Activated naive CD8-positive, alpha-beta T cell (primary cell): ENCODE data around the gene GAGE10.
"Not testable (repeated sequence)": the region's sequence is repeated elsewhere in the genome, so short reads cannot be mapped to it uniquely, and the experiment has no call there.

Experiments
- H3K27ac Mint-ChIP-seq: one replicate; pipeline ENCODE4 v1.8.0; 2021; ENCODE audit warnings: mixed read lengths
- H3K27me3 Mint-ChIP-seq: one replicate; pipeline ENCODE4 v1.8.0; 2021; ENCODE audit warnings: mixed read lengths
- H3K36me3 Mint-ChIP-seq: one replicate; pipeline ENCODE4 v1.8.0; 2021; ENCODE audit warnings: mixed read lengths
- H3K4me1 Mint-ChIP-seq: one replicate; pipeline ENCODE4 v1.8.0; 2021; ENCODE audit warnings: low read depth, mixed read lengths
- H3K4me3 Mint-ChIP-seq: one replicate; pipeline ENCODE4 v1.8.0; 2021; ENCODE audit warnings: mild to moderate bottlenecking, mixed read lengths
- H3K9me3 Mint-ChIP-seq: one replicate; pipeline ENCODE4 v1.8.0; 2021; ENCODE audit warnings: low read depth, mixed read lengths

The GAGE10 gene

DNA sequence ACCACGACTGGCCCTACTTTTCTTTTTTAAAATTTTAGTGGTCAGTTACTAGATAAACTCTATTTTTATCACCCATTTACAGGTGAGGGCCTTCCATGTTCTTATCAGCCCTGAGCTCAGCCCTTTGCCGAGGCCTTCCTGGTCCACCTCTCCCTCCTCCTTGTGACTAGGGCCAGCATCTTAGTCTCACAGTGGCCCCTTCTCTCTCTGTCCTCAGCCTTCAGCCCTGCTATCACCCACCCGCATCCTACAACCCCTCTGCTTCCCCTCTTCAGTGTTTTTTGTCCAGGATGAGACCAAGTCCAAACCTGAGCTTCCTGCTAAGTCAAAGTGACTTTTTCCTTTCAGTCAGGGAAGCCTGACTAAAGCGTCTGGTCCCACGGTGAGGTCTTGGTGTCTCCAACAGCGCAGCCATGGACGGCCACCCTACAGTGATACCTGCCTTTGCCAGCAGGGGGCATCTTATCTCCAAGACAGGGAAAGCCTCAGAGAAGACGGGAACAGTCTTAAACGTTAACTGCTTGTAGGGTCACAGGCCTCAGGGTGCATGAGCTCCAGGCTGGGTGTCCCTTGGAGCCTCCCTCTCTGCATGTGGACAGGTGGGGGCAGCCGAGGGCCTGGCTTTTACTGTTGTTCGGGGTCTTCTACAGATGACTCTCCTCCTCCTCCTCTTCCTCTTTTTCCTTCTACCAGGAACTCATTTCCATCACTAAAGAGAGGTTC is 11.7 kb upstream of the GAGE10 start:
- H3K36me3 Mint-ChIP-seq = no peaks in the 10 kb centered on the region
- peak overlapping the region; percentile 41 for H3K27ac Mint-ChIP-seq
- no peaks in the 10 kb centered on the region for H3K9me3 Mint-ChIP-seq
- H3K4me3 Mint-ChIP-seq = no peak overlapping the region
- peaks cover 38% of the 10 kb centered on the region for H3K4me1 Mint-ChIP-seq
- no peaks in the 10 kb centered on the region for H3K27me3 Mint-ChIP-seq

GRCh38 chrX:49292400-49293362 is 10.8 kb upstream of the GAGE10 start:
- H3K27me3 Mint-ChIP-seq = no peaks in the 10 kb centered on the region
- no peak overlapping the region for H3K4me3 Mint-ChIP-seq
- no peak overlapping the region for H3K27ac Mint-ChIP-seq
- H3K9me3 Mint-ChIP-seq = no peaks in the 10 kb centered on the region
- no peaks in the 10 kb centered on the region for H3K36me3 Mint-ChIP-seq
- H3K4me1 Mint-ChIP-seq = peaks cover 32% of the 10 kb centered on the region

GRCh38 chrX:49299293-49299692 is 4.2 kb upstream of the GAGE10 start:
- not testable (repeated sequence) for H3K27me3 Mint-ChIP-seq, H3K27ac Mint-ChIP-seq, H3K4me1 Mint-ChIP-seq, H3K9me3 Mint-ChIP-seq, H3K36me3 Mint-ChIP-seq, H3K4me3 Mint-ChIP-seq

DNA sequence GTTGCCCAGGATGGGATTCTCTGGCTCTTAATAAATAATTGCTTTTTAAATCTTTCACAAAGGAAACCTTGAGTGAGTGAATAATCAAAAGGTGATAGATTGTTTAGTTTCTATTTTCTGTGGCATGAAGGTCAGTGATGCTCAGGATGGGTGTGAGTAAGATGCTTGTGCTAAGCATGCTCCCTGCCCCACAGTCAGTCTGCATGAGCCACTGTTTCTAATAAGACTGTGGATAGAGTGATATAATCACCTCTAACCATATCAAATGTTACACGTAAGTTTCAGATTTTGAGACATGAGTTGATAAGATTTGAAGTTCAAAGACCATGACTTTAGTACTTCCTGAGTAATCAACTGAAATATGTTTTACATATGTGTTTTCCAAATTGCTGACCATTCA is 2.7 kb upstream of the GAGE10 start:
- Mint-ChIP-seq H3K4me1 (no peaks in the 10 kb centered on the region), H3K27me3 (no peaks in the 10 kb centered on the region), H3K9me3 (no peaks in the 10 kb centered on the region), H3K4me3 (no peak overlapping the region), H3K27ac (no peak overlapping the region), H3K36me3 (no peaks in the 10 kb centered on the region)

GRCh38 chrX:49307775-49308174 is 4.3 kb downstream of the GAGE10 start:
- H3K4me1 Mint-ChIP-seq = peaks cover 20% of the 10 kb centered on the region
- H3K27ac Mint-ChIP-seq, H3K9me3 Mint-ChIP-seq, H3K4me3 Mint-ChIP-seq, H3K27me3 Mint-ChIP-seq, H3K36me3 Mint-ChIP-seq: not testable (repeated sequence)

GRCh38 chrX:49308604-49309269 is 5.3 kb downstream of the GAGE10 start:
- Mint-ChIP-seq H3K27me3 (no peaks in the 10 kb centered on the region), H3K4me1 (peaks cover 20% of the 10 kb centered on the region), H3K27ac (peak overlapping the region; percentile 88), H3K9me3 (no peaks in the 10 kb centered on the region), H3K36me3 (no peaks in the 10 kb centered on the region), H3K4me3 (peak overlapping the region; percentile 79)

- Mint-ChIP-seq H3K27ac (peak overlapping the region; percentile 88), H3K36me3 (no peaks in the 10 kb centered on the region), H3K27me3 (no peaks in the 10 kb centered on the region), H3K4me1 (peaks cover 20% of the 10 kb centered on the region), H3K9me3 (no peaks in the 10 kb centered on the region), H3K4me3 (peak overlapping the region; percentile 79)
These were observed 6.0 kb downstream of the GAGE10 start for GRCh38 chrX:49309401-49309981.

DNA sequence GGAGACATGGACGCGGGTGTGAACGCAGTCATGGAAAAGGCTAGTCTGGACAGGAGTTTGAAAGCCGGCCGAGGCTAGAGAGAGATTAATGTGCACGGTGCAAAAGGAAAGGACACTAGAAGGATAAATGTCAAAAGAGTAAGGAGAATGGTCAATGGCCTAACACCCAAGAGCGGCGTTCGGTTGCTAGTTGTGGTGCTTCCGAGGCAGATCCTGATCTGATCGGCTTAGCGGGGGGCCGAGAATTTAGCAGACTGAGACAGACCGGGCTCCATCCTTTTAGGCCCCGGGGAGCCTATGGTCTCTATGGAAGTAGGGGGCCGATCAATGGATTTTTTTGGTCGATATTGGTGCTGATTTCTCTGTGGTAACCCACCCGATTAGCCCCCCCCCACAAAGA is 6.9 kb downstream of the GAGE10 start:
- H3K9me3 Mint-ChIP-seq = no peaks in the 10 kb centered on the region
- H3K4me1 Mint-ChIP-seq = peaks cover 20% of the 10 kb centered on the region
- H3K4me3 Mint-ChIP-seq = peak overlapping the region; percentile 79
- no peak overlapping the region for H3K27ac Mint-ChIP-seq
- H3K36me3 Mint-ChIP-seq = no peaks in the 10 kb centered on the region
- H3K27me3 Mint-ChIP-seq = no peaks in the 10 kb centered on the region

DNA sequence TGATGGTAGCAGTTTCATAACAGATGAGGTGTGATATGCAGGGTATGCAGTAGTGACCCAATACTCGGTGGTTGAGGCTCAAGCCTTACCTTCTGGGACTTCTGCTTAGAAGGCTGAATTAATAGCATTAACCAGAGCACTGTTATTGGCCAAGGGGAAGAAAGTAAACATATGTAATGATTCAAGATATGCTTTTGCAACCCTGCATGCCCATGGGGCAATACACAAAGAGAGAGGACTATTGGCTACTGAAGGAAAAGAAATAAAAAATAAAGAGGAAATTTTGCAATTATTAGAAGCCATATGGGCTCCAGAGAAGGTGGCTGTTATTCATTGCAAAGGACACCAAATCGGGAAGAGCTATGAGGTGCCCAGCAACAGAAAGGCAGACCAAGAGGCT is 8.7 kb downstream of the GAGE10 start:
- Mint-ChIP-seq H3K36me3 (no peaks in the 10 kb centered on the region), H3K27ac (no peak overlapping the region), H3K27me3 (no peaks in the 10 kb centered on the region), H3K9me3 (no peaks in the 10 kb centered on the region), H3K4me3 (no peak overlapping the region), H3K4me1 (peaks cover 20% of the 10 kb centered on the region)

- H3K27me3 Mint-ChIP-seq = no peaks in the 10 kb centered on the region
- H3K4me1 Mint-ChIP-seq = no peaks in the 10 kb centered on the region
- H3K36me3 Mint-ChIP-seq = no peaks in the 10 kb centered on the region
- no peak overlapping the region for H3K27ac Mint-ChIP-seq
- no peak overlapping the region for H3K4me3 Mint-ChIP-seq
- no peaks in the 10 kb centered on the region for H3K9me3 Mint-ChIP-seq
These were observed 12.6 kb downstream of the GAGE10 start for GRCh38 chrX:49316085-49316484.

DNA sequence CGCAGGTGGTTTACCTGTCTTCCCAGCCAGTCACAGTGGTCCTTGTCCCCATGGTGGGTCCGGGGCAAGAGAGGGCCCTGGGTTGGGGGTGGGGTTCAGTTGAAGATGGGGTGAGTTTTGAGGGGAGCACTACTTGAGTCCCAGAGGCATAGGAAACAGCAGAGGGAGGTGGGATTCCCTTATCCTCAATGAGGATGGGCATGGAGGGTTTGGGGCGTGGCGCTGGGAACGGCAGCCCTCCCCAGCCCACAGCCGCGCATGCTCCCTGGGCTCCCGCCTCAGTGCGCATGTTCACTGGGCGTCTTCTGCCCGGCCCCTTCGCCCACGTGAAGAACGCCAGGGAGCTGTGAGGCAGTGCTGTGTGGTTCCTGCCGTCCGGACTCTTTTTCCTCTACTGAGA is 18.3 kb downstream of the GAGE10 start, which contains the start of gene GAGE12J:
GAGE12J (plus strand) TSS at position 301 of the 400 bp plus-strand sequence. CDS start 1,157 bp downstream, outside the sequence.
- not testable (repeated sequence) for H3K4me1 Mint-ChIP-seq, H3K9me3 Mint-ChIP-seq, H3K27me3 Mint-ChIP-seq, H3K36me3 Mint-ChIP-seq, H3K27ac Mint-ChIP-seq, H3K4me3 Mint-ChIP-seq

GRCh38 chrX:49322266-49322665 is 18.8 kb downstream of the GAGE10 start:
- H3K4me1 Mint-ChIP-seq, H3K27ac Mint-ChIP-seq, H3K4me3 Mint-ChIP-seq, H3K27me3 Mint-ChIP-seq, H3K9me3 Mint-ChIP-seq, H3K36me3 Mint-ChIP-seq: not testable (repeated sequence)

- not testable (repeated sequence) for H3K9me3 Mint-ChIP-seq, H3K4me1 Mint-ChIP-seq, H3K27me3 Mint-ChIP-seq, H3K36me3 Mint-ChIP-seq, H3K4me3 Mint-ChIP-seq, H3K27ac Mint-ChIP-seq
These were observed 20.3 kb downstream of the GAGE10 start for GRCh38 chrX:49323735-49324134.

GRCh38 chrX:49330421-49330820 is 27.0 kb downstream of the GAGE10 start:
- not testable (repeated sequence) for H3K36me3 Mint-ChIP-seq, H3K4me3 Mint-ChIP-seq, H3K4me1 Mint-ChIP-seq, H3K27me3 Mint-ChIP-seq, H3K27ac Mint-ChIP-seq, H3K9me3 Mint-ChIP-seq

DNA sequence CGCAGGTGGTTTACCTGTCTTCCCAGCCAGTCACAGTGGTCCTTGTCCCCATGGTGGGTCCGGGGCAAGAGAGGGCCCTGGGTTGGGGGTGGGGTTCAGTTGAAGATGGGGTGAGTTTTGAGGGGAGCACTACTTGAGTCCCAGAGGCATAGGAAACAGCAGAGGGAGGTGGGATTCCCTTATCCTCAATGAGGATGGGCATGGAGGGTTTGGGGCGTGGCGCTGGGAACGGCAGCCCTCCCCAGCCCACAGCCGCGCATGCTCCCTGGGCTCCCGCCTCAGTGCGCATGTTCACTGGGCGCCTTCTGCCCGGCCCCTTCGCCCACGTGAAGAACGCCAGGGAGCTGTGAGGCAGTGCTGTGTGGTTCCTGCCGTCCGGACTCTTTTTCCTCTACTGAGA is 27.8 kb downstream of the GAGE10 start, which contains the start of gene GAGE13:
GAGE13 (plus strand) TSS at position 301 of the 400 bp plus-strand sequence. CDS start 1,156 bp downstream, outside the sequence.
- H3K4me1 Mint-ChIP-seq, H3K27me3 Mint-ChIP-seq, H3K4me3 Mint-ChIP-seq: not testable (repeated sequence)

More for the DNA sequence above, 27.8 kb downstream of the GAGE10 start, which contains the start of gene GAGE13:
- not testable (repeated sequence) for H3K27ac Mint-ChIP-seq, H3K9me3 Mint-ChIP-seq, H3K36me3 Mint-ChIP-seq
